ENCODE measurements around the gene GDPGP1.
"Not testable (repeated sequence)": the region's sequence is repeated elsewhere in the genome, so short reads cannot be mapped to it uniquely, and the experiment has no call there.

The GDPGP1 gene

DNA sequence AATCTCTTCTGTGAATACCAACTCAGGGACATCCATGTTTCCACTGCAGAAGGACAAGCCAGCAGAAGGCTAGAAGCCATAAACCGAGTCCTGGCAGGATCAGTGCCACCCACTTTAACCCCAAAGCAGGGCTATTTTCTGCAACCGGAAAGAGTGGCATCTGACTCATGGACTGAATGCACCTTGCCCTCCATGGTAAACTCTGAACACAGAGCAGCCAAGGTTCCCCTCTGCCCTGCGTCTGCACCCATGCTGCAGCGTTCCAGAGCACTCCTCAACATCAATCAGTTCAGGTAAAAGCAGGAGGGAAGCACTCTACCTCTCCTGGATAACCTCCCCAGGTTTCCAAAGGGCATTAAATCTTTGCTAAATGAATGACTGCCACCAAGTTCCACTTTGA is 30.7 kb downstream of the GDPGP1 start:
- DNase-seq = no peak

DNA sequence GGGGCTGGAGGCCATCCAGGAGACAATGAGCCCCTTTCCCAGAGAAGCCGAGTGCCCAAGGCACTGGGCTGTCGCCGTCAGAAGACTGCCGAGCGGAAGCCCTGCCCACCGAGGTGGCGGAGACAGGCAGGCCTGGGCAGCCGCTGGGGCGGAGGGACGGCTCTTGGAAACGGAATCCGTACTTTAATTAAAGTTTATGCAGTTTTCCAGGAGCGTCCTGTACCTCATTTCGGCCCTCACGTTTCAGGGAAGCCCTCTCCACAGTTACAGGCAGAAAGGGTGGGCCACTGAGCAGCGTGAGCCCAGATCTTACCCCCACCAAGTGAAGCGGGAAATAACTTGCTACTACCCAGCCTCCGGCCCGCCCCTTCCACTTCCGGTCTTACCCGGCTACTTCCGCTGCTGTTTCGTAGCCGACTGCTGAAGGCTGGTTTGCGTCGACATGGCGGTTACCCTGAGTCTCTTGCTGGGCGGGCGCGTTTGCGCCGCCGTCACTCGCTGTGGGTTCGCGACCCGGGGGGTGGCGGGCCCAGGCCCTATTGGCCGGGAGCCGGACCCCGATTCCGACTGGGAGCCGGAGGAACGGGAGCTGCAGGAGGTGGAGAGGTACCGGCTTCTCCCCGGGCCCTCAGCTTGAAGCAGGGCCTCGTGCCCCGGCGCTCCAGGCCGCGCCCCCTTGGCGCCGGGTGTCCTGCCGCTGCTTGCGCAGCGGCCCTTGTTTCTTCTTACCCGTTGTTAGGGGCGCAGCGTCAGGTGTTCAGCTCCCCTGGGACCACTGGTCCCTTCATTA is 31.5 kb downstream of the GDPGP1 start, which contains the start of gene NGRN:
NGRN (plus strand) TSS at position 402 of the 790 bp plus-strand sequence; CDS start at position 443, 41 bp downstream.
- peak; percentile 85 for DNase-seq

DNA sequence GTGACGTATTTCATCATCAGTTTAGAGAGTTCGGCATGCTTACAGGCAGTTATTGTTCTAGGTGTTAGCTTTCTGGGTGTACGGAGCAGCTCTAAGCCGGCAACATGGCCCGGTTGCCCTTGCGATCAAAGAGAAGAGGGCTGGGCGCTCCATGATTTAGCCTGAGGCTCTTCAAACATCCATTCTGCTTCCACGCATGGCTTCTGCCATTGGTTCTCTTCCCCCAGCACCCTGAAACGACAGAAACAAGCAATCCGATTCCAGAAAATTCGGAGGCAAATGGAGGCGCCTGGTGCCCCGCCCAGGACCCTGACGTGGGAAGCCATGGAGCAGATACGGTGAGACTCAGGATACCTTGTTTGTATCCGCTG is 32.0 kb downstream of the GDPGP1 start:
- peak; percentile 8 for DNase-seq

DNA sequence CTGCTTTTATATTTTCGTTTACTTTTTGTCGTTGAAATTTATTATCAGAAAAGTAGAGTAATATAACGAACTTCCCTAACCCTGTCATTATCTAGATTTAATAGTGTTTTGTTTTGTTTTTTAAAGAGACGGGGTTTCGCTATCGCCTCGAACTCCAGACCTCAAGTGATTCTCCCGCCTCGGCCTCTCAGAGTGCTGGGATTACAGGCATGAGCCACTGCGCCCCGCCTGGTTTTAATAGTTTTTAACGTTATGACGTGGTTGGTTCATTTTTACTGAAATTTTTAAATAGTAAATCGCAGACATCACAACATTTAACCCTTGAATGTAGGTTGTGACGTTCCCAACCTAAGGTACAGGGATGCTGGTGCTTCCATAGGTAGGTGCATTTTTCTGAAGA is 32.5 kb downstream of the GDPGP1 start:
- no peak for DNase-seq

DNA sequence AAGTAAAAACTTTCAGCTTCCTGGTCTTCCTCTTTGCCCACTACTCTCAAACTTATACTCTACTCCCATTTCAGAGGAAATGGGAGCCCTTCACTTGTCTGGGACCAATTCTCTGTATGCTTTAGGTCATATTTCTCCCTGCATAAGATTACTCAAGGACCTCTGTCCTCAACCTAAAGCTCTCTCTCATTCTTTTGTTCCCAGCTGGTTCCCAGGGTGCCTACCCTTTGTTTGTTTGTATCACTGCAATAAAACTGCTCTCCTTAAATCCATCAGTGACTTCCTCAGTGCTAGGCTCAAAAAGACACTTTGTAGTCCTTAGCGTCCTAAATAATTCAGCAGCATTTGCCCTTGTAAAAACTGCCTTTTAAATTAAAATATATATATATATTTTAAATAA is 34.4 kb downstream of the GDPGP1 start:
- DNase-seq = no peak

DNA sequence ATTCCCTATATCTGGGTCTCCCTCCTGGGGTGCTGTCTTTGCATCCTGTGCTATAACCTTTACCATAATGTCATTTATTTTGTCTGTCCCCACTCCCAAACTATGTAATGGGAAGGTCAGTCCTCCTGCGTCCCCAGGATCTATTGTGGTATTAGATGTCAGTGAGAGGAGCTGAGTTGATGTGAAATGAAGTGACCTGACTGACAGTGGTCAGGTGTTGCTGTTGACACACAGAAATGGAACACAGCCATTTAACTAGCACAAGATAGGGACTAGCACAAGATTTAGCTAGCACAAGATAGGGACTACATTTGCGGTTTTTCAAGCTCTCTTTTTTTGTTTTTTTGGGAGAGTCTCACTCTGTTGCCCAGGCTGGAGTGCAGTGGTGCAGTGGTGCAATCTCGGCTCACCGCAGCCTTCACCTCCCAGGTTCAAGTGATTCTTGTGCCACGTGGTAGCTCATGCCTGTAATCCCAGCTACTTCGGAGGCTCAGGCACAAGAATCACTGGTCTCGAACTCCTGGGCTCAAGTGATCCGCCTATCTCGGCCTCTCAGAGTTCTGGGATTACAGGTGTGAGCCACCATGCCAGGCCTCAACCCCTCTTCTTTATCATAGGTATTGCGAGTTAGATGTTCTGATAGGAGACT is 36.6 kb downstream of the GDPGP1 start:
- no peak for DNase-seq

DNA sequence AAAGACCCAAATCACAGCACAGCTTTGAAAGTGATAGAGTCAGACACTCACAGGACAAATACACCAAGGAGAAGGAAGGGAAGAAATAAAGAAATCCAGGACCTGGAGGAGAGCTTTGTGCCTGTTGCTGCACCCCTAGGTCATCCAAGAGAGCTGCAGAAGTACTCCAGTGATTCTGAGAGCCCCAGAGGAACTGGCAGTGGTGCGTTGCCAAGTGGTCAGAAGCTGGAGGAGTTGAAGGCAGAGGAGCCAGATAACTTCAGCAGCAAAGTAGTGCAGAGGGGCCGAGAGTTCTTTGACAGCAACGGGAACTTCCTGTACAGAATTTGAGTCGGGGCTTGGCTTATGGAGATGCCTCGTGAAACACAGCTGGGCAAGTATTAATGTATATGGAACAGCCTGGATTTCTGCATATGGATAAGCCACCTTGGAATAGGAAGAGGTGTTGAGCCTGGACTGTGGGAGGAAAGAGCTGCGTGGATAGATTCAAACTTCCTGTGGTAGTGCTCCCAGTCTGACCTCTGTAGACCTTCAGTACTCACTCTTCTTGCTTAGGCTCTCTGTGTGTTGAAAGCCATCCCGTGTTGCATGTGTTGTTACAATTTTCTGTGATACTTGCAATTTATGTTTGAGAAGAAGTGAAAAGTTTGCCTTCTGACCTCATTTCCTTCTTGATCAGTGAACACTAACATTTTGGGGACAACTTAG is 37.6 kb downstream of the GDPGP1 start:
- no peak for DNase-seq

DNA sequence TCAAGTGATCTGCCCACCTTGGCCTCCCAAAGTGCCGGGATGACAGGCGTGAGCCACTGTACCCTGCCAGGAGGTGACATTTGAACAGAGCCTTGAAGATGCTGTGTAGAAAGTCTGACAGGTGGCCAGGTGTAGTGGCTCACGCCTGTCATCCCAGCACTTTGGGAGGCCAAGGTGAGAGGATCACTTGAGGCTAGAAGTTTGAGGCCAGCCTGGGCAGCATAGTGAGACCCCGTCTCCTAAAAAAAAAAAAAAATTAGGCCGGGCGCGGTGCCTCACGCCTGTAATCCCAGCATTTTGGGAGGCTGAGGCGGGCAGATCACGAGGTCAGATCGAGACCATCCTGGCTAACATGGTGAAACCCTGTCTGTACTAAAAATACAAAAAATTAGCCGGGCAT is 44.5 kb downstream of the GDPGP1 start:
- DNase-seq = not testable (repeated sequence)

DNA sequence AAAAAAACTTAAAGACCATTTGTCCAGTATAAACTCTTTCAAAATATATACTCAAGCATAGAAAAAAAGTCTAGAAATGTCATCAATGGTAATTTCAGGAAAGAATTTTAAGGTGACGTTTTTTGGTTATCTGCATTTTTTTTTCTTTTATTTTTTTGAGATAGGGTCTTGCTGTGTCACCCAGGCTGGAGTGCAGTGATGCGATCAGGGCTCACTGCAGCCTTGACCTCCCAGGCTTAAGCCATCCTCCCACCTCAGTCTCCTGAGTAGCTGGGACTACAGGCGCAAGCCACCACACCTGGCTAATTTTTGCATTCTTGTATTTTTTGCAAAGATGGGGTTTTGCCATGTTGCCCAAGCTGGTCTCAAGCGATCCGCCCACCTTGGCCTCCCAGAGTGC is 46.7 kb downstream of the GDPGP1 start:
- not testable (repeated sequence) for DNase-seq

DNA sequence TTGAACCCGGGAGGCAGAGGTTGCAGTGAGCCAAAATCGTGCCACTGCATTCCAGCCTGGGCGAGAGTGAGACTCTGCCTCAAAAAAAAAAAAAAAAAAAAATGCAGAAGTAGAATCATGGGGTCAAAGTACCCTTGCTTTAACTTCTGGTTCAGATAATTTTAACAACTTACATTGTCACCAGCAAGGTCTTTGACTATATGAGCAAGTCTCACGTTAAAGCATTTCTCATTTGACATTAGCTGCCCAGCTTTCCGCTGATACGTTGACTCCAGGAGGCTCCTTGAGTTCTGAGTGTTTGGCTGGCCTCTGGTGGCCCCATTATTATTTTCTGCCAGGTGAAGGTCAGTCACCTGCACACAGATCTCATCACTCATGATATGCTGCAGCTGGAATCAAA is 47.6 kb downstream of the GDPGP1 start:
- DNase-seq = not testable (repeated sequence)

DNA sequence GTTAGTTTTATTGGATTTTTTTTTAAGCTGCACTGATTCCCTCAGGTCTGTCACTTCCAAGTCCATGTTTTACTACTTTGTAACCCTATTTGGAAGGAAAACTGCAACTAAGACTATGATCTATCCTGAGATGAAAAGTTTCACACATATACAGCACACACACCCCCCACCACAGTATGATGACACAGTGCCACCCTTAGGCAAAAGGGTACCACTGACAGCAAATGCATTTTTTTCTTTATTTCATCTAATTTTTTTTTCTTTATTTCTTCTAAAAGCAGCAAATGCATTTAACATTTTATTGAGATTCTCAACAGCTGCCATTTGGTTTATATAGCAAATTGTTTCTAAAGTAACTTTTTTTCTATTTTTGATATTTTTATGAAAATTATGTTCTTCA is 52.7 kb downstream of the GDPGP1 start:
- DNase-seq = no peak

DNA sequence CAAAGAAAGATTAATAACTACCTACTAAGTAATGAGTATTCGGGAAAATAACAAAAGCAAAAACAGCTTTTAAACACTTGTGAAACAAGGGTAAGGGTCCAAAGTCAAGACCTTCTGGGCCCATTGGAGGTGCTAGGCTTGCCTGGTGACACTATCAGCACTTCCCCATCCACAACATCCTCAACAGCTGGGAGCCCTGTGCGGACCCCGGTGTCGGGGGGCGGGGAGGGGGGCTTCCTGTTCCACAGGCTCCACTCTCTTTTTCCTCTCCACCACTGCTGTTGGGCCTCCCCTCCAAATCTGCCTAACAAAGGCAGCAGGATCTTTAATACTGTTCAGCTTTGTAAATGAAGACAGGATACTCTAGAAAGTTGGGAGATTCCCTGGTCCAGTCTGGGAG is 53.1 kb downstream of the GDPGP1 start:
- no peak for DNase-seq

DNA sequence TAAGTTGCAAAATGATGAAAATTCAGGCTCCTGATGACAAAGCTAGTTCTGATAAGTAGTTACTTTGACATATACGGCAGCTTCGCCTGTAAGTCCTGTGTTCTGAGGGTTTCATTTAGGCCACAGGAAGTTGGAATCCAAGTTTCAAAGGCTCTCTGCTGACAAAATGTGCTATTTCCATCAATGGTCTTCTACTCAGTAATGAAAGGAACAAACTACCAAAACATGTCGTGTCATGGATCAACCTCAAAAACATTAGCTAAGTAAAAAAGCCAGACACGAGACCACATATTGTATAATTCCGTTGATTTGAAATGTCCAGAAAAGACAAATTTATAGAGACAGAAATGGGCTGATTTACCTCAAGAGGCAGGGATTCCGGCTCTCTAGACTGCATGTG is 53.9 kb downstream of the GDPGP1 start:
- no peak for DNase-seq

DNA sequence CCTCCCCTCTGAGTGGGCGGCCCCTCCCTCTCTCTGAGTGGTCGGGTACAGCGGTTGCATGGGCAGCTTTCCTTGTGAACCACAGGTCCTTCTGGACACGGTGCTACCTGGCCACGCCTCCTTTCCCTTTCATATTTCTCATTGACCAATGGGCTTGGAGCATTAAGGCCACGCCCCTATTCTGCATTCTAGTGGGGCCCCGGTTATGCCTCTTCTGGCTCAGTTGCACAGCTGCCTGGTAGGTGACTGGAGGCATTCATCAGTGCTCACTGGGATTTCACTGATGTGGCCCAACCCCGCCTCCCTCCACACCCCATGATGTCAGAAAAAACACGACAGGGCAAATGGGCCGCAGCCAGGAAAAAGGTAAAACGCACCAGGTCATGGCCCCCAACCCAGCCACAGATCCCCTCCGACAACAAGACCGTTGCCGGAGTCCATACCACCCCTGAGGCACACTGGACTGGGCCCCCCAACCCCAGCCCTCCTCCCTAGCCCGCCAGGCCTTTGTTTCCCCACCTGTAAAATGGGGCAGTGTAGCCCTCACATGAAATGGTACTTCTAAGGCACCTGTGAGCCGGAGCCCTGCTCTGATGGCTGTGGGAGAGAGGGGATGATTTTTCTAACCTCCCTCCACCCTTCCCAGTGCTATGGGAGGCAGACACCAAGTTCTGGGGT is 57.8 kb downstream of the GDPGP1 start:
- no peak for DNase-seq

DNA sequence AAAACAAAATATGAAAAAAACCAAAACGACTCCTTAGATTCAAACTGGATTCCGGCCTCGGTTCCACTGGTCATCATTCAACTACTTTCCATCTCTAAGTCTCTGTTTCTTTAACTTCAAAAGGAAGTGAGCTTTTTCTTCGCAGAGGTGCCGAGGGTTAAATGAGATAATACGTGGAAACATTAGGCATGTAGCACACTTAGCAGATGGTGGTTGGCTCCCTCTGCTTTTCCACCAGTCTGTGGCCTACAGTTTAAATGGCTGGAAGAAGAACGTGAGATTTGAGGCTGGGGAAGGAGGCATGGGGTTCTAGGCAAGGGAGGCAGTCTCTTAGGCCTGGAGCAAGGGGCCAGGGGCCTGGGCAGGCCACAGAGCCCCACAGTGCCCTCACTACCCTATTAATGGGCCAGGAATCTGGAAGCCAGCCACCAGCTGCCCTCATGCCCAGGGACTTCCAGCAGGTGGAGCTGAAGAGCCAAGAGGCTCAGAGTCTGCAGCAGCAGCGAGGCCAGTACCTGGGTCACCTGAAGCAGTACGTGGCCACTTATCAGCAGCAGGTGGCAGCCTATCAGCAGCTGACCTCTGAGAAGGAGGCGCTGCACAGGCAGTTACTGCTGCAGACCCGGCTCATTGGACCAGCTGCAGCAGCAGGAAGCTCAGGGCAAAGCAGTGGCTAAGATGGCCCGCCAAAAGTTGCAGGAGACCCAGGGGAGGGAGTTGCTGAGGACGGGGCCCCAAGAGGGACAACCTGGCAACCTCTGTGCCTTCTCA is 59.2 kb downstream of the GDPGP1 start:
- DNase-seq = peak; percentile 61

DNA sequence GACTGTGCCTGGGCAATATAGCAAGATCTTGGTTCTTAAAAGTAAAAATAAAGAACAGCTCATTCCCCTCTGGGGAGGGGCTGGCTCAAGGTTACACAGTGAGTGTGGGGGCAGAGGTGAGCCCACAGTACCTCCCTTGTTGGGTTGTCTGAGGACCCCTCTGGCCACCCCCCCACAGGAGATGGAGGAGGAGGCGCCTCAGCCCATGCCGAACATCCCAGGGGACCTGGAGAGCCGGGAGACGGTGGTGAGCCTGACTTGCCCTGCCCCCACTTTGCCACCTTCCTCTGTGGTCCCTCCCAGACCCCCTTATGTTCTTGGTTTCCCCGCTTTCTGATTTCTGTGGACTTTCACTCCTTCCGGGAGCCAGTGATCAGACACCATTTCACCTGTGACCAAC is 60.1 kb downstream of the GDPGP1 start:
- DNase-seq = no peak

DNA sequence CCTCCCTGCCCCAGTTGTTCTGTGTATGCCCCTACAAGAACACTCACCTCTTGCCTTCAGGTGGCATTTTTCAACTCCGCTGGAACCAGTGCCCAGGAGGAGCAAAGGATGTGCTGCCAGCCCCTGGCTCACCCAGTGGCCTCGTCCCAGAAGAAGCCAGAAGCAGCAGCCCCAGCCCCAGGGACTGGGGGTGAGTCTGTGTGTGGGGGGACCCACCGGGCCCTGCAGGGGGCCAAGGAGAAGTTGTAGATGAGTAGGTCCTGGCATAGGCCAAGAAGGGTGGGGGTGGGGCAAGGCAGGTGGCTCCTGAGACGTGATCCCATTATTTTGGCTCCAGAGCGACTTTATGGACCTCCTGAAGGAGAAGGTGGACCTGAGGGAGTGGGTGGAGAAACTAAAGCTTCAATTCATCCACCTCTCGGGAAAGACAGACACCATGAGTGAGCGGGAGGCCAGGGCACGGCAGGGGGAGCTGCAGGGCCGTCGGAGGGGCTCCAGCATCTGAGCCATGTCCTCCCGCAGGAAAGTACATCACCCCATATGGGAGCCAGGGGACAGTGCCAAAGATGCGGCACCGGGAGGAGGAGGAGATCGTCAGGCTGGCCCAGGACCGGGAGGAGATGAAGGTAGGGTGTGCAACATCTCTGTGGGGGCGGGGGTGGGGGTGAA is 60.7 kb downstream of the GDPGP1 start:
- DNase-seq = no peak

DNA sequence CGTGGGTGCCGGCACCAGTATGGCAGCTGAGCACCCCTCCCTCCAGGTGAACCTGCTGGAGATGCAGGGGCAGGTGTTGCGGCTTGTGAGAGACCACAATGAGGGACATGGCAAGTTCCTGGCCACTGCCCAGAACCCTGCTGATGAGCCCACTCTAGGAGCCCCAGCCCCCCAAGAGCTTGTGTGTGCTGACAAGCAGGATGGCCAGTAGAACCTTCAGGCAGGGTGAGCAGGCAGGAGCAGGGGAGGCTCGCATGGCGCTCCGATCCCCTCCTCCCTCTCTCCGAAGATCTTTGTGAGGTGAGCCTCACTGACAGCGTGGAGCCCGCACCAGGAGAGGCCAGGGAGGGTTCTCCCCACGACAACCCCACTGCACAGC is 61.2 kb downstream of the GDPGP1 start:
- no peak for DNase-seq
